ENCODE results near the gene GRID2. TPM values are rescaled to one million over a fixed set of nuclear protein-coding genes. Genes with fewer than 3 reads are reported as not detected.

Gene GRID2
- polyA plus RNA-seq, 1 of the 3 experiments (the other 2 are of a cell fraction) = not detected

GRCh38 chr4:92535599-92535998 is 231.8 kb downstream of the GRID2 start (continued):
- no peak for TF ChIP-seq MEF2A (IDR thresholded peaks at IDR 0.05; ENCODE audit: borderline replicate concordance, low read depth)
- TF ChIP-seq ZBTB33 (IDR thresholded peaks at IDR 0.05; ENCODE audit: borderline replicate concordance, low read depth) = no peak
- no peak for TF ChIP-seq MAX (IDR thresholded peaks at IDR 0.05; ENCODE audit: low read depth)
- no peak for TF ChIP-seq GATA2 (CRISPR knock-in tag; IDR thresholded peaks at IDR 0.05)

- Histone ChIP-seq H3K4me1 (ENCODE audit: control insufficient read depth in 1 of 2, insufficient read depth in 2 of 2, low read depth in 1 of 2, low read length in 1 of 2) (no peaks in the 10 kb centered on the region; a peak in 1 of 4 replicates), H3K9me3 (no peaks in the 10 kb centered on the region), H3F3A (replicated peaks; ENCODE audit: insufficient read depth) (no peaks in the 10 kb centered on the region), H3K4me2 (no peak overlapping the region), H4K20me1 (ENCODE audit: insufficient read depth) (no peaks in the 10 kb centered on the region), H3K27me3 (ENCODE audit: insufficient read depth) (no peaks in the 10 kb centered on the region), H3K79me2 (ENCODE audit: insufficient read depth) (no peaks in the 10 kb centered on the region), H3K27ac (ENCODE audit: low read depth in 2 of 2, low read length in 1 of 2) (no peak overlapping the region), H2AFZ (ENCODE audit: low read depth) (no peak overlapping the region), H3K4me3 (ENCODE audit: low read depth in 2 of 2, low read length in 1 of 2) (no peak overlapping the region), H3K36me3 (replicated peaks in 1 of 2; ENCODE audit: control insufficient read depth in 1 of 2, insufficient read depth in 2 of 2, low read length in 1 of 2) (no peaks in the 10 kb centered on the region), H3K9ac (no peak overlapping the region), H3K9me2 (no peaks in the 10 kb centered on the region)
- POLR2A ChIA-PET = no interaction called here
- WGBS (ENCODE audit: low lambda C conversion rate) = 31% methylated on average over 1 of the region's 1 CpG
- TF ChIP-seq RAD21 (IDR thresholded peaks at IDR 0.05; ENCODE audit: low read length) (peak; percentile 9; the same call in 1 of the 2 replicates), IRF3 (IDR thresholded peaks at IDR 0.05; ENCODE audit: low read depth, low read length) (no peak)
- CTCF ChIA-PET = no interaction called here
- DNase-seq = no peak
Observed at GRCh38 chr4:92551616-92552015, 247.8 kb downstream of the GRID2 start.

- no peak overlapping the region for H3K9ac ChIP-seq
- no peaks in the 10 kb centered on the region for H3K79me2 ChIP-seq (ENCODE audit: insufficient read depth)
- H3F3A ChIP-seq (replicated peaks; ENCODE audit: insufficient read depth) = no peaks in the 10 kb centered on the region
- ChIA-PET CTCF (no interaction called here), POLR2A (no interaction called here)
- 39% methylated on average over 3 of the region's 3 CpGs for WGBS (ENCODE audit: low lambda C conversion rate)
- no peak overlapping the region for H3K4me2 ChIP-seq
- no peaks in the 10 kb centered on the region for H3K36me3 ChIP-seq (replicated peaks in 1 of 2; ENCODE audit: control insufficient read depth in 1 of 2, insufficient read depth in 2 of 2, low read length in 1 of 2)
- no peaks in the 10 kb centered on the region for H3K27me3 ChIP-seq (ENCODE audit: insufficient read depth)
- H3K9me2 ChIP-seq = no peaks in the 10 kb centered on the region
- H3K9me3 ChIP-seq = no peaks in the 10 kb centered on the region
- TF ChIP-seq FOSL2 (IDR thresholded peaks at IDR 0.05; ENCODE audit: borderline replicate concordance, low read depth) (no peak), MEF2A (IDR thresholded peaks at IDR 0.05; ENCODE audit: borderline replicate concordance, low read depth) (no peak), TCF12 (IDR thresholded peaks at IDR 0.05) (no peak)
- H2AFZ ChIP-seq (ENCODE audit: low read depth) = no peak overlapping the region
- H3K4me3 ChIP-seq (ENCODE audit: low read depth in 2 of 2, low read length in 1 of 2) = no peak overlapping the region
- H3K4me1 ChIP-seq (ENCODE audit: control insufficient read depth in 1 of 2, insufficient read depth in 2 of 2, low read depth in 1 of 2, low read length in 1 of 2) = no peaks in the 10 kb centered on the region
- H3K27ac ChIP-seq (ENCODE audit: low read depth in 2 of 2, low read length in 1 of 2) = no peak overlapping the region
- DNase-seq = no peak
- H4K20me1 ChIP-seq (ENCODE audit: insufficient read depth) = no peaks in the 10 kb centered on the region
Observed at GRCh38 chr4:92566269-92566668, 262.5 kb downstream of the GRID2 start.

All from SK-N-SH (cell line).